K562 (cell line): ENCODE measurements around the gene ZNF319. TPM values are rescaled to one million over a fixed set of nuclear protein-coding genes. Genes with fewer than 3 reads are reported as not detected.

Experiments
- ATAC-seq: fragments of 200-7000 bp; cut with Tn5 transposase; 3 replicates; pipeline ENCODE4 v1.9.1; 2020; ENCODE audit warnings: moderate library complexity
- BruUV-seq: library from RNA; stranded (reverse); fragments of 400-500 nt; replicated peaks from 2 replicates; lab custom pipeline; 2021; lab: Mats Ljungman, UMichigan
- CTCF ChIA-PET: fragments of 300-600 bp; formaldehyde crosslinking; extraction: SDS; loops from one replicate; lab custom pipeline; 2021; ENCODE audit warnings: low intra/inter-chr PET ratio; lab: Yijun Ruan, JAX
- POLR2A ChIA-PET: fragments of 300-600, 350-650 bp; sonication (Branson Sonifier 250); formaldehyde crosslinking; extraction: SDS; loops from one replicate; lab custom pipeline; 2021; ENCODE audit warnings: antibody characterized with exemption, inconsistent platforms; lab: Yijun Ruan, JAX
- DNase-seq, 4 experiments: peaks; one replicate each; pipeline versions ENCODE4 v3.0.0 to v3.0.0-alpha.2; 2011 to 2018; ENCODE audit warnings: low spot score in 3 of 4, mixed read lengths in 3 of 4; ENCODE audit errors: extremely low read depth in 1 of 4
- FAIRE-seq: peaks from 2 replicates; lab custom pipeline; 2011; peaks lifted over from hg19 to GRCh38; lab: Jason Lieb, UNC
- H2AFZ ChIP-seq: 2 replicates; pipeline ENCODE4 v1.6.0; 2011; ENCODE audit warnings: low read depth, low read length, control low read depth, inconsistent platforms
- H3K27ac ChIP-seq: fragments of 200-600 bp; 3 replicates; pipeline ENCODE4 v1.8.0; 2011; ENCODE audit warnings: low read depth, mild to moderate bottlenecking, control low read depth, inconsistent platforms, low read length, moderate library complexity, mixed read lengths; ENCODE audit errors: extremely low read depth
- H3K27me3 ChIP-seq, 2 experiments: fragments of 300-600 bp in 1 of 2; 2 replicates in 1 of 2; 3 replicates in 1 of 2; pipeline versions ENCODE4 v1.6.0 to v1.8.0; 2011; ENCODE audit warnings: inconsistent platforms in 2 of 2, low read length in 2 of 2, mild to moderate bottlenecking in 1 of 2, mixed read lengths in 1 of 2, moderate library complexity in 1 of 2; ENCODE audit not compliant: control insufficient read depth in 2 of 2, insufficient read depth in 2 of 2
- H3K36me3 ChIP-seq: fragments of 300-600 bp; 3 replicates; pipeline ENCODE4 v1.8.0; 2011; ENCODE audit warnings: mild to moderate bottlenecking, low read length, inconsistent platforms; ENCODE audit not compliant: control insufficient read depth, insufficient read depth
- H3K4me1 ChIP-seq, 2 experiments: fragments of 200-600 bp in 1 of 2; replicated peaks in 1 of 2; 2 replicates in 1 of 2; 3 replicates in 1 of 2; pipeline versions ENCODE4 v1.5.1 to v1.8.0; 2011; ENCODE audit warnings: inconsistent platforms in 2 of 2, low read length in 2 of 2, mild to moderate bottlenecking in 1 of 2, mixed read lengths in 1 of 2, moderate library complexity in 1 of 2; ENCODE audit not compliant: control insufficient read depth in 2 of 2, insufficient read depth in 2 of 2
- H3K4me2 ChIP-seq: 2 replicates; pipeline ENCODE4 v1.6.1; 2011; ENCODE audit warnings: low read length, control low read depth, inconsistent platforms, mixed read lengths; ENCODE audit not compliant: insufficient read depth
- H3K4me3 ChIP-seq: fragments of 200-600 bp; sonication (generic), shearing (Covaris generic); 2 replicates; pipeline ENCODE4 v1.5.1; 2016; ENCODE audit warnings: control low read depth, inconsistent platforms
- H3K79me2 ChIP-seq: fragments of 200-600 bp; 3 replicates; pipeline ENCODE4 v1.8.0; 2011; ENCODE audit warnings: low read length, inconsistent platforms; ENCODE audit not compliant: control insufficient read depth, insufficient read depth
- H3K9ac ChIP-seq, 2 experiments: 2 replicates each; pipeline versions ENCODE4 v1.6.0 to v1.6.1; 2011; ENCODE audit warnings: low read depth in 2 of 2, low read length in 2 of 2, control low read depth in 1 of 2, inconsistent platforms in 1 of 2, mild to moderate bottlenecking in 1 of 2, mixed read lengths in 1 of 2; ENCODE audit not compliant: insufficient read depth in 1 of 2
- H3K9me1 ChIP-seq: one replicate; pipeline ENCODE4 v1.6.0; 2011; ENCODE audit warnings: inconsistent platforms, mild to moderate bottlenecking, low read length, moderate library complexity; ENCODE audit not compliant: control insufficient read depth, insufficient read depth
- H3K9me3 ChIP-seq: replicated peaks from 2 replicates; pipeline ENCODE4 v1.5.1; 2011; ENCODE audit warnings: low read depth, low read length, inconsistent platforms; ENCODE audit not compliant: control insufficient read depth, insufficient read depth
- H4K20me1 ChIP-seq: replicated peaks from 2 replicates; pipeline ENCODE4 v1.6.1; 2011; ENCODE audit warnings: low read length, inconsistent platforms, mixed read lengths; ENCODE audit not compliant: control insufficient read depth, insufficient read depth
- ARID4B ChIP-seq: sonication (generic); formaldehyde crosslinking; IDR thresholded peaks from 2 replicates; pipeline ENCODE4 v1.8.0; 2022; ENCODE audit warnings: mild to moderate bottlenecking, missing genetic modification reagents
- FOXA3 ChIP-seq, 2 experiments: fragments of 450-650 bp in 1 of 2; sonication (generic) in 1 of 2; formaldehyde crosslinking; IDR thresholded peaks in 1 of 2; conservative IDR thresholded peaks in 1 of 2; 2 replicates each; pipeline versions ENCODE4 v1.4.0 to v1.8.0; 2020 to 2022; ENCODE audit warnings: mild to moderate bottlenecking in 2 of 2, missing genetic modification reagents in 1 of 2
- ILF3 ChIP-seq: fragments of 450-650 bp; IDR thresholded peaks from 2 replicates; pipeline ENCODE4 v1.6.1; 2018; ENCODE audit warnings: antibody characterized with exemption, mild to moderate bottlenecking, moderate library complexity, borderline replicate concordance
- KAT8 ChIP-seq: fragments of 450-650 bp; IDR thresholded peaks from 2 replicates; pipeline ENCODE4 v1.6.1; 2016; ENCODE audit warnings: low read depth, mild to moderate bottlenecking
- MEF2A ChIP-seq: IDR thresholded peaks from 2 replicates; pipeline ENCODE4 v1.6.1; 2011; ENCODE audit warnings: low read depth, mild to moderate bottlenecking, low read length, moderate library complexity; ENCODE audit not compliant: control insufficient read depth
- MXD1 ChIP-seq: fragments of 250-450 bp; sonication (Bioruptor Pico); IDR thresholded peaks from 2 replicates; pipeline ENCODE4 v1.8.0; 2021; ENCODE audit warnings: borderline replicate concordance, mild to moderate bottlenecking, moderate library complexity; ENCODE audit not compliant: poor library complexity, severe bottlenecking
- PPARD ChIP-seq: fragments of 250-450 bp; sonication (Bioruptor Pico); IDR thresholded peaks from 2 replicates; pipeline ENCODE4 v1.8.0; 2022; ENCODE audit warnings: inconsistent platforms, mild to moderate bottlenecking, moderate library complexity
- SAP30 ChIP-seq: fragments of 200-600 bp; sonication (generic); IDR thresholded peaks from 2 replicates; pipeline ENCODE4 v1.6.1; 2012; ENCODE audit warnings: borderline replicate concordance, low read depth, mild to moderate bottlenecking, moderate library complexity, low read length, control low read depth, inconsistent platforms; ENCODE audit not compliant: insufficient read depth, poor library complexity, severe bottlenecking
- SMARCA4 ChIP-seq: fragments of 450-650 bp; IDR thresholded peaks from 2 replicates; pipeline ENCODE4 v1.6.1; 2016
- SMARCA5 ChIP-seq: fragments of 450-650 bp; IDR thresholded peaks from 2 replicates; pipeline ENCODE4 v1.6.1; 2016
- WGBS: fragments of 100-300 bp; shearing (Covaris generic); methylation state at CpG from one replicate; pipeline ENCODE4 v1.1.6; 2016; ENCODE audit warnings: low coverage, mixed read lengths; ENCODE audit not compliant: insufficient coverage; ENCODE audit errors: missing lambda C conversion rate; 5-methylcytosine and 5-hydroxymethylcytosine counted together
- in situ Hi-C: fragments of 300-500 bp; cut with MboI; formaldehyde crosslinking; loops from 4 replicates; pipeline ENCODE4 v1.15.0; 2018; ENCODE audit warnings: inconsistent platforms, mixed read lengths
- intact Hi-C: fragments of 100-400 bp; cut with micrococcal nuclease; formaldehyde crosslinking; loops from 2 replicates; pipeline ENCODE4 v1.14.2; 2022
- polyA plus RNA-seq, 8 experiments: library from polyadenylated mRNA; depleted of rRNA in 4 of 8; stranded (reverse) in 5 of 8; unstranded in 3 of 8; fragments of >200 nt; fragmentation: Nextera tagmentation in 2 of 8; fragmentation: Illumina TruSeq in 1 of 8; extraction: Ambion mirVana in 2 of 8; extraction: Trizol in 1 of 8; gene quantifications; 2 replicates each; pipeline versions ENCODE4 v1.2.1 to v1.2.3, GENCODE V29; 2011 to 2014; ENCODE audit warnings: inconsistent platforms in 1 of 8, missing spikeins in 1 of 8
- total RNA-seq, 7 experiments: library from RNA; depleted of rRNA in 6 of 7; stranded (reverse); fragments of >200 nt in 6 of 7; fragmentation: Illumina TruSeq in 2 of 7; extraction: Trizol in 2 of 7; gene quantifications; 2 replicates each; pipeline versions ENCODE4 v1.2.1 to v1.2.3, GENCODE V29; 2011 to 2021; ENCODE audit warnings: low replicate concordance in 1 of 7
- TF ChIP-seq, protein P1 (sequence below): sonication (generic); formaldehyde crosslinking; IDR thresholded peaks from 2 replicates; pipeline ENCODE4 v1.8.1; 2023; ENCODE audit warnings: mild to moderate bottlenecking, missing genetic modification reagents, moderate library complexity
- TF ChIP-seq, protein P2 (sequence below): sonication (generic); formaldehyde crosslinking; IDR thresholded peaks from 2 replicates; pipeline ENCODE4 v1.8.1; 2023; ENCODE audit warnings: mild to moderate bottlenecking, missing genetic modification reagents

The ZNF319 gene
- total and polyA plus RNA-seq, 9 of the 15 experiments (the other 6 are each of a cell fraction or from before 2014, with no cell fraction given): 0.20 to 5.7 (median 1.4) TPM

GRCh38 chr16:58039829-58040495 lies 39.5 kb upstream of the ZNF319 start:
- ATAC-seq (no peak), FAIRE-seq (no peak)
- CTCF ChIA-PET: no interaction called here
- TF ChIP-seq PPARD (CRISPR knock-in tag) (no peak), ARID4B (CRISPR knock-in tag) (no peak), SMARCA5 (no peak), SAP30 (no peak), MEF2A (no peak), FOXA3 (CRISPR knock-in tag; conservative IDR thresholded peaks at IDR 0.05 in 1 of 2, IDR thresholded peaks at IDR 0.05 in 1 of 2) (no peak), SMARCA4 (no peak), KAT8 (no peak), ILF3 (no peak), MXD1 (no peak)
- TF ChIP-seq, protein P1, sequence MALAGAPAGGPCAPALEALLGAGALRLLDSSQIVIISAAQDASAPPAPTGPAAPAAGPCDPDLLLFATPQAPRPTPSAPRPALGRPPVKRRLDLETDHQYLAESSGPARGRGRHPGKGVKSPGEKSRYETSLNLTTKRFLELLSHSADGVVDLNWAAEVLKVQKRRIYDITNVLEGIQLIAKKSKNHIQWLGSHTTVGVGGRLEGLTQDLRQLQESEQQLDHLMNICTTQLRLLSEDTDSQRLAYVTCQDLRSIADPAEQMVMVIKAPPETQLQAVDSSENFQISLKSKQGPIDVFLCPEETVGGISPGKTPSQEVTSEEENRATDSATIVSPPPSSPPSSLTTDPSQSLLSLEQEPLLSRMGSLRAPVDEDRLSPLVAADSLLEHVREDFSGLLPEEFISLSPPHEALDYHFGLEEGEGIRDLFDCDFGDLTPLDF (CRISPR knock-in tag): no peak
- TF ChIP-seq, protein P2, sequence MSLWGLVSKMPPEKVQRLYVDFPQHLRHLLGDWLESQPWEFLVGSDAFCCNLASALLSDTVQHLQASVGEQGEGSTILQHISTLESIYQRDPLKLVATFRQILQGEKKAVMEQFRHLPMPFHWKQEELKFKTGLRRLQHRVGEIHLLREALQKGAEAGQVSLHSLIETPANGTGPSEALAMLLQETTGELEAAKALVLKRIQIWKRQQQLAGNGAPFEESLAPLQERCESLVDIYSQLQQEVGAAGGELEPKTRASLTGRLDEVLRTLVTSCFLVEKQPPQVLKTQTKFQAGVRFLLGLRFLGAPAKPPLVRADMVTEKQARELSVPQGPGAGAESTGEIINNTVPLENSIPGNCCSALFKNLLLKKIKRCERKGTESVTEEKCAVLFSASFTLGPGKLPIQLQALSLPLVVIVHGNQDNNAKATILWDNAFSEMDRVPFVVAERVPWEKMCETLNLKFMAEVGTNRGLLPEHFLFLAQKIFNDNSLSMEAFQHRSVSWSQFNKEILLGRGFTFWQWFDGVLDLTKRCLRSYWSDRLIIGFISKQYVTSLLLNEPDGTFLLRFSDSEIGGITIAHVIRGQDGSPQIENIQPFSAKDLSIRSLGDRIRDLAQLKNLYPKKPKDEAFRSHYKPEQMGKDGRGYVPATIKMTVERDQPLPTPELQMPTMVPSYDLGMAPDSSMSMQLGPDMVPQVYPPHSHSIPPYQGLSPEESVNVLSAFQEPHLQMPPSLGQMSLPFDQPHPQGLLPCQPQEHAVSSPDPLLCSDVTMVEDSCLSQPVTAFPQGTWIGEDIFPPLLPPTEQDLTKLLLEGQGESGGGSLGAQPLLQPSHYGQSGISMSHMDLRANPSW (CRISPR knock-in tag): no peak

More at GRCh38 chr16:58039829-58040495, 39.5 kb upstream of the ZNF319 start:
- Histone ChIP-seq H3K4me3 (no peak overlapping the region), H3K27me3 (no peaks in the 10 kb centered on the region), H3K36me3 (peaks cover 50% of the 10 kb centered on the region; the same call in 2 of the 3 replicates), H3K79me2 (no peaks in the 10 kb centered on the region), H4K20me1 (peaks cover 6% of the 10 kb centered on the region; the same call in 1 of the 2 replicates), H3K9ac (peak overlapping the region in 1 of 2 experiments; percentile 47; a peak in 1 of 4 replicates), H3K4me2 (no peak overlapping the region), H3K27ac (no peak overlapping the region), H3K9me3 (no peaks in the 10 kb centered on the region), H3K4me1 (peaks cover 8 to 30% of the 10 kb centered on the region in 2 experiments; a peak in 4 of 5 replicates), H3K9me1 (peaks cover 6% of the 10 kb centered on the region), H2AFZ (no peak overlapping the region)
- BruUV-seq: no TSS peak
- POLR2A ChIA-PET: interaction anchor here (0.6 kb wide), 1 partner anchor 60 kb away, joined by 3 read pairs; no protein-coding TSS in a partner anchor
- in situ Hi-C loops: no loop called here
- DNase-seq: no peak
- 87% methylated on average over 21 of the region's 26 CpGs for WGBS
- intact Hi-C loops: no loop called here
